LNCAP (cell line): ENCODE data around the gene HNF1B.

Experiments used
- TF ChIP-seq, protein P1 (sequence below): fragments of 450-650 bp; IDR thresholded peaks from 2 replicates; pipeline ENCODE4 v1.5.1; 2017; ENCODE audit warnings: mild to moderate bottlenecking

The HNF1B gene

DNA sequence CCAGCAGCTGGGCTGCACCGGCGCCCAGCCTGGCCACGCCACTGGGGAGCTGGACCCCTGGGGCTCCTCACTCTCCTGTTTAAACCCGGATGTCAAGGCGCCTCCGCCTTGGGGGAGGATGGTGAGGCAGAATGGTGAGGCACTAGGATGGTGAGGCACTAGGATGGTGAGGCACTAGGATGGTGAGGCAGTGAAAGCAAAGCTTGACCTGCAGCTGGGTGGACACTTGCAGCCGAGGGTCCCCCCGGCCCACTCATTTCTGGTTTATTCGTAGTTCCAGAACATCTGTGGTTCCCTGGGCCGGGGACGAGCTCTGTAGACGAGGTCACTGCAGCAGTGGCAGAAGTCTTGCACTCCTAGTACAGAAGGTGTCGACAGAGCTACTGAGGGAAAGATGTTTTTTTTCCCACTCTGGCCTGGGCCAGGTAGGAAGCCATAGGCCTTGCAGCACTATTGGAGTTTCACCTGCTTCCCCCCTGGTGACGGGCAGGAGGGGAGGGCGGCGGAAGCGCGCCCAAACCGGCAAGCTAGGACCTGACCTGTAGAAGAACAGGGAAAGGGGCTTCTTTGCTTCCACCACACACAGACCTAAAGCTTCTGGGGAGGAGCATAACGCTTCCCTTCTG lies 1.1 kb upstream of the HNF1B start:
- TF ChIP-seq, protein P1, sequence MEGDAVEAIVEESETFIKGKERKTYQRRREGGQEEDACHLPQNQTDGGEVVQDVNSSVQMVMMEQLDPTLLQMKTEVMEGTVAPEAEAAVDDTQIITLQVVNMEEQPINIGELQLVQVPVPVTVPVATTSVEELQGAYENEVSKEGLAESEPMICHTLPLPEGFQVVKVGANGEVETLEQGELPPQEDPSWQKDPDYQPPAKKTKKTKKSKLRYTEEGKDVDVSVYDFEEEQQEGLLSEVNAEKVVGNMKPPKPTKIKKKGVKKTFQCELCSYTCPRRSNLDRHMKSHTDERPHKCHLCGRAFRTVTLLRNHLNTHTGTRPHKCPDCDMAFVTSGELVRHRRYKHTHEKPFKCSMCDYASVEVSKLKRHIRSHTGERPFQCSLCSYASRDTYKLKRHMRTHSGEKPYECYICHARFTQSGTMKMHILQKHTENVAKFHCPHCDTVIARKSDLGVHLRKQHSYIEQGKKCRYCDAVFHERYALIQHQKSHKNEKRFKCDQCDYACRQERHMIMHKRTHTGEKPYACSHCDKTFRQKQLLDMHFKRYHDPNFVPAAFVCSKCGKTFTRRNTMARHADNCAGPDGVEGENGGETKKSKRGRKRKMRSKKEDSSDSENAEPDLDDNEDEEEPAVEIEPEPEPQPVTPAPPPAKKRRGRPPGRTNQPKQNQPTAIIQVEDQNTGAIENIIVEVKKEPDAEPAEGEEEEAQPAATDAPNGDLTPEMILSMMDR = no peak

DNA sequence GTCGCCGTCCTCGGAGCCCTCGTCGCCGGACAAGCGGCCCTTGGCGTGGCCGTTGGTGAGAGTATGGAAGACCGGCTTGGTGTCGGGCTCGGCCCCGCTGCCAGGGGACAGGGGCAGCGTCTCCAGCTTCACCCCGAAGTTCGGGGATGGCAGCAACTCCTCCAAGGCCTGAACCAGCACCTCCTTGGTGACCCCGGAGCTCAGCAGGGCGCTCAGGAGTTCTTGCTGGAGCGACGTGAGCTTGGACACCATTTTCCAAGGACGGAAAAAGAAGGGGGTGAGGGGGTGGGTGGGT lies 279 bp downstream of the HNF1B start:
- TF ChIP-seq, protein P1 = no peak

DNA sequence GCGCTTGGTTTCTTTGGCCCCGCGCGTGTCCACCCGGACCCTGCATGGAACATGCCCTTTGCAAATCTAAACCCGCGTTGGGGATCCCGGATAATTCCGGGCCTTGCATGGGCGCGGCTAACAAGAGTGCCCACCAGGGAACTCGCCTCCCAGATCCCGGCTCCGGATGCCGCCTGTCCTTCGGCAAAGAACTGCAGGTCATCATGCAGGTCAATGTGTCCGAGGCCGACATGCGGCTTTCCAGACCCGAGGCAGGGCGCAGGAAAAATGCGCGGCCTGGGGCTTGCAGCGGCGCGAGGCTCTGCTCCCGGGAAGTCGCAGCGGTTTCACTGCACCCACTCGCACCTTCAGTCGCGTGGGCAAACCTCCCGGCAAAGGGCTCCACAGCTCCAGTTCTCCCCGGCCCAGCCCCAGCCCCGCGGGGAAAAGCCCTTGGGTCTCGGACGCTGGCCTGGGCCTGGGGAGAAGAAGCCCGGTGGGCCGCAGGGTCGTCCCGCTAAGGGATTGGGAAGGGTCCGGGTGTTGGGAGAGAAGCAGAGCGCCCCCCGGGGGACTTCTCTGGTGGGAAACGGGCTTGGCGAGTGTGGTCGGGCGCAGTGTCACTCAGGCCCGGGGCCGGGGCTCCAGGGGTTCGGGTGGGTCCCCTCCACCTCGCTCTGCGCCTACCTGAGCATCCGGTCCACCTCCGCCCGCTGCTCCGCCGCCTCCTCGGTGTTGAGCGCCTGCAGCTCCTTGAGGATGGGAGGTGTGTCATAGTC lies 805 bp downstream of the HNF1B start:
- TF ChIP-seq, protein P1 = no peak

DNA sequence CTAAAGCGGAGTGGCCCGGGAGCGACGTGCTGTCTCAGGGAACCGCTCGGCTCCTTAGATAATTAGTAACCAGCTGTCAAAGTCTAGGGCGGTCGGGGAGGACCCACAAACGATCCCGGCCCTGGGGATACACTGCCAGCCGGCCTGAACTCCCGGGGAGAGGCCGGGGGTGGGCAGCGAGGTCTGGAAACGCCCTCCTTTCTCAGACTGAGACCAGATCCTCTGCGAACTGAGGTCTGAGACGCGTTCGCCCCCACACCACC lies 1.3 kb downstream of the HNF1B start:
- TF ChIP-seq, protein P1 = no peak

DNA sequence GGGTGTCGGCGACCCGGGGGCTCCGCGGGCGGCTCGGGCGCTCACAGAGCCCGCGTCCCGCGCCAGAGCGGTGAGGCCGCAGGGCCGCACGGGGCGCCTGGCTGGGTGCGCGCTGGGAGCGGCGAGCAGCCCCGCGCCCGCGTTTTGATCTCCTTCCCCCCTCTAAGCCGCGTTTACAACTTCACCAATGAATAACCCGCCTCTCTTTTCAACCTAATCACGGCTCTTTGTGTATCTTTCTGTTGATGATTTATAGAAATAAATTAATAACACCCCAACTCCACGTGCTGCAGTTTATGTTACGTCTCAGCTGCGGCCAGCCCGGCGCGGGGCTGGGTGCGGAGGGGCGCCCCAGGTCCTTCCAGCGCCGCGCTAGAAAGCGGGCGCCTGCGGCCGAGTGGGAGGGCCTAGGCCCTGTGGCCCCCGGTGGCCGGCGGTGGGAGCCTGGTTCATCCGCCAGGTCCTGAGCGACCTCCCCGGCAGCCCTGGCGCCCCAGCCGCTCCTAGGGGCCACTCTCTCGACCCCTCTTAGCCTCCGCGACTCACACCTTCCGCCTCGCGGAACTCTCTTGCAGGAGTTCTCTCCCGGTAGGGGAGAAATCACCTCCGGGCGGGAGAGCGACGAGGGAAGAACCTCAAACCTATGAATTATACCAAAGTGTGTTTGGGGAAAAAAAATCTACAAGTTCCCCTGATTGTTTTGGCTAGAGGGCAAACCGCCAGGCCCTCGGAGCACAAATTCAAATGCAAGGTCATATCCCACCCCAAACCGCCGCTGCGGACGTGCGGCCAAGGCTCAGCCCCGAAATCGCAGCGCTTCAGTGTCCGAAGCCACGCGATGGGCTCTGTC lies 1.9 kb downstream of the HNF1B start:
- TF ChIP-seq, protein P1 = no peak

DNA sequence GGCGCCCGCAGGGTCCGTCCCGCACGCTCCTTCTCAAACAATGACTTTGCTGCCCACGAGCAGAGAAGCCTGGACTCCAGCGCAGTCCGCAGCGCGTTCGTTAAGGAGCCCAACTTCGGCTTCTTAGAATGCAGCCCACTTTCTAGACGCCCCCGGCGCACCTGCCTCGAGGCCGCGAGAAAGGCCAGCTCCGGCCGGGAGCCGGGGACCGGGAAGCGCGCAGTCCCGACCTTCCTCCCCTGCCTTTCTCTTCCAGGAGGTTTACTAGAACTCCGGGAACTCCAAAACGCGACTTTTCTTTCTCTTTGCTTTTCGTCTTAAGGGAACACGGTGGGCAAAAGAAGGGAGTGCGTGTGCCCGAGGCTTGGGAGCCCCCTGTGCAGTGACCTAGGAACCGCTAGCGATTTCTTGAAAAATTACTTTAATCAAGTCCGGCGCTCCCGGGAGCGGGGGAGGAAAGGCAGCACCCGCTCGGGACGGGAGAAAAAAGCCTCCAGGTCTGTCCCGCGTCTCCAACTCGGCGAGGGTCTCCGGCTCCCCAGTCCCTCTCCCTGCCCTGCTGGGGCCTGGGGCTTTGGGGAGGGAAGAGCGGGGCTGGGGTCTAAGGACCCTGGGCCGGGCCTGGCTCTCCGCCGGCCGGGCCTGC lies 2.6 kb downstream of the HNF1B start:
- TF ChIP-seq, protein P1 = no peak

DNA sequence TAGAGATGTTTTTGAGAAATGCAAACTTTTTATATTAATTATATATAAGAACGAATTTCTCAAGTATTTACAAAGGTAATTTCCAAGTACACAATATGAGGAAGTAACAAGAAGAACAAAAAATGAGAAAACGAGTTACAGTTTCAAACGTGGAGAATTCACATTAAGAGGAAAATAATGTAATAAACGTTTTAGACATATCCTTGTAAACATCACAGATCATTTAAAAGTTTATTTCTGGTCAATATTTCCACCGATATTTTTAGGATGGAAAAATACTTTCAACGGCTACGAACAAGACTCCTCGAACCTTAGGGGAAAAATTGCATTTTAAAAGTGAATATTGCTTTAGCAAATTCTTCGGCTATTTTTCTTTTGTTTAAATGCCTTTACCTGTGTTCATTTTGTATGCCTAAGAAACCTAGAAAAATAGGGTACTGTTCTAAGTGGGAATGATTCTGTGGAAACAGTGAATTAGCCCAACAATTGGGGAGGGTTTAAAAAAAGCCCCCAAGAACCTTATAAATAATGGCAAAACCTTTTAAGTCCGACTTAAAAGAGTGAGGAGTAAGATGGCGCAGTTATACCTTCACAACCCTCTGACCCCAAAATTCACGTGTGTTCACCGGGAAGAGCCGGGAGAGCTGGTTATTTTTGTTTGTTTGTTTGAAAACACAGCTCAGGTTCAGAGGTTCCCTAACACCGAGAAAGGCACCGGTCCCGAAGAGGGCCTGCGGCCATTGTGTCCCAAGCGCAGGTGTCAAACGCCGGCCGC lies 3.3 kb downstream of the HNF1B start:
- TF ChIP-seq, protein P1 = no peak
